ENCODE results near the gene ACSF3.

Gene ACSF3

DNA sequence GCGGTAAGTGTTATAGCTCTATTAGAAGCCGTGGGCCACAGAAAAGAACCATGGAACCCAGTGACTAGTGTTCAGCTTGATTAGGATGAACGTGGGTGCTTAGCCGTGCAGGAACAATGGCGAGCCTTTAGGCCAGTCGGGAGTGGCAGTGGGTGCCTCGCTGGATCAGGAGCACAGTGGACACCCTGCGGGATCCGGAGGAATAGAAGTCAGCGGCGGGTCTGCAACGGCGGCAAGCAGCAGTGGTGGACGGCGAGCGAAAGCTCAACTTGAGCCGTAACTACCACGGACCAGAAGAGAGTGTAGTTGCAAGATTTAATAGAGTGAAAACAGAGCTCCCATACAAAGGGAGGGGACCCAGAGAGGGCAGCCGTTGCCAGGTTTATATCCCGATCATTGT lies 40.6 kb downstream of the ACSF3 start:
- no peak for DNase-seq

DNA sequence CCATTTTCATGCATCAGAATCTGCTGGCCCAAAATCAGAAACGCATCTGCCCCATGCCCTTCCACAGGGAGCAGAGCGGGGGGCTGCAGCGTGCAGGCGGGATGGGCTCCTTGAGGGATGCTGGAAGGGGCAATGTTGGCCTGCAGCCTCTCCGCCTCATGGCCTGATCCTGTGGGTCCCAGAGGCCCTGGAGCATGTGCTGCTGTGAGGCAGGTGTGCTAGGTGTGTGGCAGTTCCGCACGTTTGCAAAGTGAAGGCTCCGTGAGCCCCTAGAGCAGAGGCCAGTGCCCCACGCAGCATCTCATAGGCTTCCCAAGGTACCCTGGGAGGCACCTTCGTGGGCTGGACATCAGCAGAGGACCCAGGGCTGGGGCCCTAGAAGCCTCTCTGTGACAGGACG lies 41.5 kb downstream of the ACSF3 start:
- DNase-seq, result no peak

DNA sequence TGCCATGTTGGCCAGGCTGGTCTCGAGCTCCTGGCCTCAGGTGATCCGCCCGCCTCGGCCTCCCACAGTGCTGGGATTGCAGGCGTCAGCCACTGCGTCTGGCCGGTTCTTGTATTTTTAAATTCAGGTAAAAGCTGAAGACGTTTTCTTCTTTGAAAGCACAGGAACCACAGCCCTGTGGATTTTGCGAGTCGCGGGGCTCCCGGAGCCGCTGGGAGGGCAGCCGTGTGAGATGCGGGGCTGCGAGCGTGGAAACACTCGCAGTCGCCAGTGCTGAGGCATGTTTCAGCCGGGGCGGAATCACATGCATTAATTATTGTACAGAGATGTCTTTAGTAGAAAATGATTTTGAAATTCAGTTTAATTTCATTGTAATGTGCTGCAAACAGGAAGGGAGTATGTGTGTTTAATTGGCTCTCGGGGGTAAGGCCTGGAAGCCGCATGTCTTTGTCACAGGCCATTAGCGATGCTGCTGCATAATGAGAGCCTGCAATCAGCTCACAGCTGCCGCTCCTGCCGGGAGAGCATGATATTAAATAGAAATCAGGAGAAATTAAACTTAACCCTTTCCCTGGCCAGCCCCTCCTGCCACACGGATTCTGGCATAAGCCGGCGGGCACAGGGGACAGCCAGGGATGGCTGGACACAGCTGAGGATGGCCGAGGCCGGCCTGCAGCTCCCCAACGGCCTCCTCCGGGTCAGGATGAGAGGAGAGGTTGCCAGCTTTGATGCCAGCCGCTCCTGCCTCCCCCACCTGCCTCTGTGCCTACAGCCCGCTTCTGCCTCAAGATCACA lies 42.5 kb downstream of the ACSF3 start:
- no peak for DNase-seq

DNA sequence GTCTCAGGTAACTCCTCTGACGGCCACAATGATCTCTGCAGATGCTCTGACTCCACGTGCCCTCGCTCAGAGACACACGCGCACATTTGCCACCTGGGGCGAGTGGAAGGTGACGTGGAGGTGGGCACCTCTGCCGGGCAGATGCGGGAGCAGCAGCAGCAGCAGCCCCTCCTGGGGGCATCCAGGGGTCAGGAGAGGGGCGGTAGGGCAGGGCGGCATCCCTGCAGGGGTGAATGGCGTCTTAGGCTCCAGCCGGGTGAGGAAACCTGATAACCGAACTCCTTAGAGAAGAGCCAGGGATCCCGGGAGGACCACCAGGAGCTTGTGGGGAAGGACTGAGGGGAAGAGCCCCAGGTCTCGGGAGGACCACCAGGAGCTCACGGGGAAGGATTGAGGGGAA lies 43.3 kb downstream of the ACSF3 start:
- DNase-seq, result no peak

DNA sequence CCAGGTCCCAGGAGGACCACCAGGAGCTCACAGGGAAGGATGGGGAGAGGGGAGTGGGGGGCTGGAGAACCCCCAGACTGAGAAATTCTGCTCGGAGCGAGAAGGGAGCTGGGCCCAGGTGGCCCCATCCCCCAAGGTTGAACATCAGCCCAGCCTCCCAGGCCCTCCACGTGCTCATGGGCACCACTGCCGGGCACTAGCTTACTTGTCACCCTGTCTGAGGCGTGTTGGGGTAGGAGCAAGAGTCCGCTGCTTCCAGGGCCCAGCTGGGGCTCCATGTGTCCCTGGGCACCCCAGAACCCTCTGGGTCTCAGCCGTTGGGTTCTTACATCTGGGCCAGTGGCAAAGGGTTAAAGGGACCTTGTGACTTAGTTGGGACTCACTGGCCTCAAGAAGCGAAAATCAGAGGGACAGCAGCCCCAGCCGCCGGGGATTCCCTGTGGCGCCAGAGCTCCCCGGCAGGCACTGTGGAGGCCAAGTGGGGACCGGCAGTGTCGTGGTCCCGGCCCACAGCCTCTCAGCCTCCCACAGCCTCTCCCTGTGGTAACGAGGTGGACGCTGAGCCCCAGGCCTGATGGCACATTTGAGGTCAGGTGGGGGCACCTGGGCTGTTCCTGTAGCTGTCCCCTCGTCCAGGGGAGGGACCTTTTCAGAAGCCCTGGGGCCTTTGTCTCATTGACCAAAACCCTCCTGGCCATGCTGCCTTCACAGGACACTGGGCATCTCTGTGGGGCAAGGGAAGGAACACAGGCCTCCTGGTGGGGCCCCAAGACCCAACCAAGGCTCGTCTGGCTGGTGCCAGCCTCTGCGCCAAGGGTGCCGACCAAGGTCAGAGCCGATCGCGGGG lies 44.2 kb downstream of the ACSF3 start:
- DNase-seq, result no peak

DNA sequence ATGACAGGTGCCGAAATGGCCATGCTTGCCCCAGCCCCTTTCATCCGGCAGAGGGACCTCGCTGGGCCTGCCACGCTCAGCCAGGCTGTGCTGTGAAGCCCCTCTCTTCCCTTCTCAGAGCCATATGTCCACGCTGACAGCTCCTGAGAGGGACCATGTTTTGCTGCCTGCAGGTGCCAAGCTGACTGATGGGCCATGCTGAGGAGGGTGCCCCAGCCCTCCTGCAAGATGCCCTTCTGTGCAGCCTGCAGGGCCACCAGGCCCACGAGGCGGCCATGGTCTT lies 44.8 kb downstream of the ACSF3 start:
- DNase-seq, result no peak

DNA sequence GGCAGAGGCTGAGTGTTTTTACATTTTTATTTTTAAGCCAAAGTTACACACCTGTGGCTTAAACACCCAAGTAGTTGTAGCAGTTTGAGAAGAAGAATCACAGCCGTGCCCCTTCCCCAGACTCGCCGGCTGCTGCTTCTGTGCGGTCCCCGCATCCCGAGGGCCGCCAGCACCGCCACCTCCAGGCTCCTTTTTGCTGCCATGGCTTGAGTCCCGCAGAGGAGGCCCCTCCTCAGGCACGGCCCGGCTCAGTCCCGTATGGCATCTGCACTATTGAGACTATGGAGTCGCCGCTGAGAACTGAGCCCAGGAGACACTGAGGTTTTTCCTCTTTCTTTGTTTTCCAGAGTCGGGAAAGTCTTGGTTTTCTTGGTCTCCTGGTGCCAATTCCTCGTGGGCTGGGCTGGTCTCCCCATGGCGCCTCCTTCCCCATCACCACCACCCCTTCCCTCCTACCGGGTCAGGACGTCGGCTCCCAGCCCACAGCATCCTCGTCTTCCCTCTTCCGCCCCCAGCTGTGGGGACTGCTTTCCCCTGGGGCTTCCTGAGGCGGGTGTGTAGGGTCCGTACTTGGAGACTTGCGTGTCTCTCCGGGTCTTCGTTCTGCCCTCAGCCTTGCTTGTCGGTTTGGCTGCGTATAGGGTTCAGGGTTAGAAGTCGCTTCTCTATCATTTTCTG lies 45.3 kb downstream of the ACSF3 start:
- no peak for DNase-seq

DNA sequence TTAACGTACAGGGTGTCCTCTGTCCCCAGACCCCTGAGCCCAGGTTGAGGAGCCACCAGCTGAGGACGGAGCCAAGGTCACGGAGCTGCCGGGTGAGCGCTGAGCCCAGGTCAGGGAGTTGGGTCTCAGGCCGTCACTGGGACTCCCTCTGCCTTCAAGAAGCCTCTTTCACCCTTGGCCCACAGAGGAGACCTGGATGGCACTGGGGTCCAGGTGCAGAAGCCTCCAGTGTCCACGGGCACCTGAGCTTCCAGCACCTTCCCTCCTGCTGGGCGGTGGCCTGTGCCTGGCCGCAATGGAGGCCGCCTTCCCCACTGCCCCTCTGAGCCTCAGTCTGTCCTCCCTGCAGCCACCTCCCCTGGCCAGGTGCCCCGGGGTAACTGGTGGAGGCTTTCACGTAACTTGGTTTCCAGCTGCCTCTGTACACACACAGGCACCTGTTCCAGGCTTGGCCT lies 46.3 kb downstream of the ACSF3 start:
- no peak for DNase-seq

DNA sequence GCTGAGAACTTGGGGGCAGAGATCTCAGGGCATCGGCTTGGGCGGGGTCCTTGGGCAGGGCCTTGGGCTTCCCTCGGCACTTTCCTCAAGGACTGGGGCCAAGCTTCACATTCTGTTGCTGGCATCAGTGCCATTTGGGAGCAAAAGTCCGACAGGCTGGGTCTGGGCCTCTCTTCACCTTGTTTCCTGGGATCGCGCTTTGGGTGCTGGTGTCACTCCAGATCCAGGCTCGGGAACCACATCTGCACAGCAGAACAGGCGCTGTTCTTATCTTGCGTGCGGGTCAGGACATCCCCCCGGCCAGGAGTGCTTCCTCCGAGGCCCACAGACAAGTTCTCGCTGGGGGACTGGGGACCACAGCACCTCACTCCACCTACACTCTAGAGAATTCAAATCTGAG lies 46.7 kb downstream of the ACSF3 start:
- DNase-seq, result no peak

DNA sequence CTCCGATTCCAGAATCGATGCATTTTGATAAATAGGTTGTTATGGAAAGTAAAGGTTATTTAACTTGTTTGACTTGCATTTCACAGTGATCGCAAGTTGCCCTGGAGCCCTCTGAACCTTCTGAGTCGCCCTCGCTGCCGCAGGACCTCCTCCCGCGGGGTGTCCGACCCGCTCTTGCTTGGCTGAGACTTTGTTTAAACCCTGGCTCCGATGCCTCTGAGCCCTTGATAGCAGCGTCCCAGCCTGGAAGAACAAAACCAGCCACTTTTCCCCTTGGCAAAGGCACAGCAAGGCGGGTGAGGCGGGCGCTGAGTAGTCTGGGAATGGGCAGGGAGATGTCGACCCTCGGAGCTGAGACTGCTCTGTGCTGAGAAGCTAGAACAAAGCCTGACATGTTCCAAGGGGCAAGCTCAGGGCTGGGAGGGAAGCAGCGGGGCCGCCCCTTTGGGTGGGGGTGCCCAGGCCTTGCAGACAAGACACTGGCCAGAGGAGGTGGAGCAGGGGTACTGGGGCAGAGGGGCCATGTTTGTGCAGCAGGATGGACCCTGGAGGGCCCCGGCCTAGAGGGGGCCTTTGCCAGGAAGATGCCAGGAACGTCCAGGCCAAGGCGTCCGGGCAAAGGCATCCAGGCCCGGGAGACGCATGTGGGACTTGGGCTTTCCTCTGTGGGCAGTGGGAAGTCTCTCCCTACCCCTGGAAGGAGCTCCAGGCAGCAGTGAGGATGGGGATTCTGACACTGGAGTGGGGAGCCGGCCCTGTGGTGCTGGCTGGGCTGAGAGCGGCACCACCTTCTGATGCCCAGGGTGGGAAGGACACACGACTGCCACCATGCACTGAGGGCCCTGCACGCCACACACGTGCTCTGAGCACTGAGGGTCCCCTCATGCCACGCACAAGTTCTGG lies 47.6 kb downstream of the ACSF3 start:
- no peak for DNase-seq

DNA sequence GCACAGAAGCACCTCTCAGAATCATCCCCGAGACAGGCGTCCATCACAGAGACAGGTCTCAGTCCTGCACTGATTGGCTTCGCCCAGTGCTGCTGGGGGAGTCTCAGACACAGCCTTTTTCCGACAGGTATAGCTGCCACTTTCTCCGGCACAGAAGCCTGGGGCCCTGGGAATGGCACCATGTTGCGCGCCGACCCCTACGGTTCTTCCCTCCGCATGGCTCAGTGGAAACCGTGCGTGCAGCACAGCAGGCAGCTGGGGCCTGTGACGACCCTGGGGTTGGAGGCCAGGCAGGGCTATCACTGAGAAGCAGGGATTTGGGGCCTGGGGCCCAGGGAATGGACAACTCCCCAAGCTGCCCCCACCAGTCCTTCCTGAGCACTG lies 48.2 kb downstream of the ACSF3 start:
- no peak for DNase-seq

DNA sequence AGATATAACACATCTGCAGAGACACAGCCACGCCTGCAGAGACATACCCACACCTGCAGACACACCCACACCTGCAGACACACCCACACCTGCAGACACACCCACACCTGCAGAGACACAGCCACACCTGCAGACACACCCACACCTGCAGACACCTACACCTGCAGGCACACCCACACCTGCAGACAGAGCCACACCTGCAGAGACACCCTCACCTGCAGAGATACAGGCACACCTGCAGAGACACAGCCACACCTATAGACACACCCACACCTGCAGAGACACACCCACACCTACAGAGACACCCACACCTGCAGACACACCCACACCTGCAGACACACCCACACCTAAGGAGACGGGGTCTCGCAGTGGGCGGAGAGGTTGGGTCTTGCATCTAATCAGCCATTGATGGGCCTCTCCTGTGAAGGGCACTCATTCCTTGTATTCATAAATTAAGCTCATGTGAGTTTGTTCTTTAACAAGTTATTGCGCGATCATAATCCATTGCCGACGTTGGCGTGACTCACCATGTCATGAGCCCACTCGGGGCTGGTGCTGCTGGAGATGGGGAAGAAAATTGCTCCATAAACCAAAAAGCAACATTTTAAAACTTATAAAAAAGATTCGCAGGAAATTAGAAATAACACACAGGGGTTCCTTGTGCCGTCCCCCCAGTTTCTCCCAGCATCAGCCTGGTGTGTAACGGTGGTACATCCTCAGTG lies 49.0 kb downstream of the ACSF3 start:
- peak in 1 of 2 donors; percentile 29 for DNase-seq

DNA sequence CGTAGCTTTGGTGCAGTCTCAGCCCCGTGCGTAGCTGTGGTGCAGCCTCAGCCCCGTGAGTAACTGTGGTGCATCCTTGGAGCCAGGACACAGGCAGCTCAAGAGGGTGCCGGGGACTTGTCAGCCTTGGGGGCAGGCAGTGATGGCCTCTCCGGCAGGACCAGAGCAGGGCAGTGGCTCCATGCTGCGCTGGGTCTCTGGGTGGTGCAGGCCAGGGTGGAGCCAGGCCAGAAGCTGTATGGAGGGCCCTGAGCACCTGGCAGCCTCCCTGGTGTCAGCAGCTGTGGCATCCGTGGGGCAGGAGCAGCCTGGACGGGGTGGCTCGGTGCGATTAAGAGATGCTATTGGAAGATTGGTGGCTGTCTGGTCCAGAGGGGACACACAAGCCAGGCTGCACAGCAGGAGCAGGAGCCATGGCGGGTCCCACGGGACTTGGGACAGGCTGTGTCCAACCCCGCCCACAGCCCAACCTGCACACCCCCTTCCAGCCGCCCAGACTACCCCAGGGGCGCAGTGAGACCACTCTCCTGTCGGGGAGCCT lies 49.6 kb downstream of the ACSF3 start:
- DNase-seq, result no peak

DNA sequence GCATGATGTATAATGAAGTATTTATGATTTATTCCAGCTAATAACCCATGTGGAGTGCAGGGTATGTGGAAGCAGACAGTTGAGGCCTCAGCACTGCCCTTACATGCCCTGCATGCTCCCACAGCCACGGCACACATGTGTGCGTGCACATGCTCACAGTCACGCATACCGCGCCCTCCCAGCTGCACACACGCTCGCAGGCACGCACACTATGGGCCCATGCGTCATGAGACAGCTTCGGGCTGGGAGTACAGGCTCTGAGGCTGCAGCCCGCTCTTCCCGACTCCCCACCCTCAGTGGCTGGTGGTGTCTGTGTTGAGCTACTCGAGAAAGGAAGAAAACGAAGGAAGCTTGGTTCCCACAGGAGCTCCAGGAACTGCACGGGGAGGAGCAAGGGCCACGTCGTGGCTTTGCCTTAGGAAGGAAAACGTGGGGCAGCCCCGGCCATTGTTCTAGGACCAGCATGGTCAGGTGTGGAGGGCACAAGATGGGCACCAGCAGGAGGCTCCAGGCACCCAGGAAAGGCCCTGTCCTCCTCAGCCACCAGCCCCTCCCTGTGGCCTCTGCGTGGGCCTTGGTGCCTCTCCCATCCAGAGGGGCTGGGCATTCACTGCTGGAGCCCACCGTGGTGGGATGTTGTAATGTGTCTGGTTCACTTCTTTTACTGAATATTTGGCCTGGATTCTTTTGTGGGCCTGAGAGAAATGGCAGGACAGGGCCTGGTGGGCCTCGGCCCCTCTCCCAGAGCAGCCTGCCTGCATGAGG lies 50.4 kb downstream of the ACSF3 start:
- DNase-seq, result no peak

DNA sequence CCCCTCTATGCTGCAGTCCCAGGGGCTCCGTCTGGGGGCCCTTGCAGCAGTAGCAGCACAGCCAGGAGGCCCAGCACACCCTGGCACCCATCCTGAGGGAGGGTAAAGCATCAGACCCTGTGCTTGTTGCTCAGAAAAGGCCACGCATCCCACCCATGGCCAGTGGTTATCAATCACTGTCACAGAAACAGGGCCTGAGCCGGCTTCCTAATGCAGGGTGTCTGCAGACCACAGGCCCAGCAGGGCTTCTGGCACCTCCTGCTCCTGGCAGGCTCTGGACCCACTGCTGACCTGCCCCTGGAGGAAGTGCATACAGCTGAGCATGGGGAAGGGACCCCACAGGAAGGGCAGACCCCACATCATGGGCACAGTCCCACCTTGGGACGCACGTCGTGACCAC lies 51.0 kb downstream of the ACSF3 start:
- no peak for DNase-seq

DNA sequence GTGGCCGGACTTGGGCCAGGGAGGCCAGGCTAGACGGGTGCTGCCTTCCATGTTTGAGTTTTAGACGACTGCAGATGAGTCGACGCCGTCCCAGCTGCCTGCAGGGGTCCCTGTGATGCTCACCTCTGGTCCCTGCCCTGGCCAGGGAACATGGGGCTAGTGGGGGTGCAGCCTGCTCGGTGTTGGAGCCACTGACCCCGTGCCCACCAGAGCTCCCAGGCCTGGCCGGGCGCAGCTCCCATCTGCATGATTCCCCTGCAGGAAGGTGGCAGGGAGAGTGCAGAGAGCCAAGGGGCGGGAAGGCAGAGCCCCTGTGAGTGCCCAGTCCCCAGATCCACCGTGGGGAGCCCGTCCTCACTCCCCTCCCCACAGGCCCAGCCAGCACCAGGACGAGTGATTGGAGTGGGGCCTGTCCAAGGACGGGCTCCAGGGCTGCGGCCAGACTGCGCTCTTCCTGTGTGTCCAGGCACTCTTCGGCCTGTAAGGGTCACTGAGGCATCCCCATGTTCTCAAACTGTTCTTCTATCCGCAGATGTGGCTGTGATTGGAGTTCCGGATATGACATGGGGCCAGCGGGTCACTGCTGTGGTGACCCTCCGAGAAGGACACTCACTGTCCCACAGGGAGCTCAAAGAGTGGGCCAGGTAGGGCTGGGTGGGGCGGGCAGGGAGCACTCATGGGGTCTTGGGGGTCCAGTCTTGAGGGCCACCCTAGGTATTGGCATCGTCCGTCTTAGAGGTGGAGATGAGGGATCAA lies 51.9 kb downstream of the ACSF3 start:
- DNase-seq, result no peak

DNA sequence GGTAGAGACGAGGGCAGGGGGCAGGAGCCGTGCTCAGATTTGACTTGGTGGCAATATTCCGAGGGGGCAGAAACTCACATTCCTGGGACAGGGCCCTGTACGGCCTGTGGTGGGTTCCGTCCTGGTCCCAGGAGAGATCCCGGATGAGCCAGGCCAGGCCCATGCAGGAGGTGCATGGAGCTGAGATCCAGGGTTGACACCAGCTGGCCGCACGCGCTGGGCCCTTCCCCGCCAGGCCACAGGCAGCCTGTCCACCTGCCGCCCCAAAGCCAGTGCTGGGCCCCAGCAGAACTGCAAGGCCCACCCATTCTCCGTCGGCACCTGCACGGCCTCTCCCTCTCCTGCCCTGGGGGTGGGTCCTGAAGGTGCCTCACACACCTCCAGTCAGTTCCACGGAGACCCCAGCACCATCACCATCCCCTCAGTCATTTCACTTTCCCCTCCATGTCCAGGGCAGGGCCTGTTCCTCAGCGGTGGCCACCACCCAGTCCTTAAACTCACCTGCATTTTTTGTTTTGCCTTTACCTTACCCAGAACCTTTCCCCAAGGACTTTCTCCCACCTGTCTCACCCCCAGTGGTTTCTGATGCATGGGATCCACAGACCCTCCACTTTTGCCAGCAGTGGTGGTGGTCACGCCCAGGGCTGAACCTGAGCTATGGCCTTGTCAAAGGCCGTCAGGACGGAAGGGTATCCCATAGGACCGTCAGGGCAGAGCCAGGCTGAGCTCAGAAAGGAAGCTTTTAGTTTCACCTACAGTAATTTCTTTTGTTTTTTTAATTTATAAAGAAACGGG lies 52.8 kb downstream of the ACSF3 start:
- no peak for DNase-seq

DNA sequence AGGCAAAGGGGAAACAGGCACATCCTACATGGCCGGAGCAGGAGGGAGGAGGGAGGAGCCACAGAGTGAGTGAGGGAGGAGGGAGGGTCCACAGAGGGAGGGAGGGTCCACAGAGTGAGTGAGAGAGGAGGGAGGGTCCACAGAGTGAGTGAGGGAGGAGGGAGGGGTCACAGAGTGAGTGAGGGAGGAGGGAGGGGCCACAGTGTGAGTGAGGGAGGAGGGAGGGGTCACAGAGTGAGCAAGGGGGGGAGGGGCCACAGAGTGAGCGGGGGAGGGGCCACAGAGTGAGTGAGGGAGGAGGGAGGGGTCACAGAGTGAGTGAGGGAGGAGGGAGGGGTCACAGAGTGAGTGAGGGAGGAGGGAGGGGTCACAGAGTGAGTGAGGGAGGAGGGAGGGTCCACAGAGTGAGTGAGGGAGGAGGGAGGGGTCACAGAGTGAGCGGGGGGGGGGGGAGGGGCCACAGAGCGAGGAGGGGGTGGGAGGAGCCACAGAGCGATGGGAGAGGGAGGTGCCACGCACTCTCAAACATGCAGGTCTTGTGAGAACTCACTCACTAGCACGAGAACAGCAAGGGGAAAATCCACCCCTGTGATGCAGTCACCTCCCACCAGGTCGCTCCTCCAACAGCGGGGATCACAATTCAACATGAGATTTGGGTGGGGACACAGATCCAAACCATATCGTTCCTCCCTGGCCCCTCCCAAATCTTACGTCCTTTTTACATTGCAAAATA lies 53.6 kb downstream of the ACSF3 start:
- DNase-seq, result no peak

DNA sequence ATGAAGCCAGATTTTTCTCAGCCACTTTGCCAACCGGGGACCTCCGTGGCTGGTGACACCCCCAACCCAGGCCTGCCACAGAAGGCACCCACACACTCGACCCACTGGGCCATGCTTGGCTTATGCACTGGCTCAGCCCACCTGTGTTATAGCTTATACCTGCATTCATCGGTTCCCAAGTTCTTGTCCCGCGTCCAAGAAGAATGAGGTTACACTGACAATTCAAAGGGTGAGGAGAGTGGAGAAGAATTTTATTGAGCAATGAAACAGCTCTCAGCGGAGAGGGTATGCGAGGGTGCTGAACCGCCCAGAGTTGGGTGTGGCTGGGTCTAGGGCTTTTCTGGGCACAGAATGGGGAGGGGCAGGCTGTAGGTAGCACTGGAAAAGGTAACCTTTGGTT lies 55.7 kb downstream of the ACSF3 start:
- DNase-seq, result no peak

Measured in inflammatory macrophage treated with lipopolysaccharide for 1 hour (primary cell).